ENCODE data around the gene SH2D1B. TPM values are rescaled to one million over a fixed set of nuclear protein-coding genes. Genes with fewer than 3 reads are reported as not detected.

Gene SH2D1B
- total RNA-seq, 4 donors from 2014 or later: 0.37 to 1.4 (median 0.81) TPM

- no peak overlapping the region for H3K4me3 ChIP-seq
- H3K4me1 ChIP-seq: no peaks in the 10 kb centered on the region
- intact Hi-C loops (cut with DNase I; ENCODE audit: low total_unique reads) (loop anchor here (5.0 kb wide), 1 partner anchor 341 kb away; no protein-coding TSS in a partner anchor), in situ Hi-C loops (cut with MboI; ENCODE audit: low pct_ligation_motif_present in 1 of 4, low pct_unique_long_range_greater_than_20kb in 1 of 4, low sequenced_read_pairs in 3 of 4) (loop anchor here in 2 of 4 donors (10.0 to 25.0 kb wide), 2 partner anchors 343 to 611 kb away; no protein-coding TSS in a partner anchor)
- H3K36me3 ChIP-seq: no peaks in the 10 kb centered on the region
- TF ChIP-seq EP300 (IDR thresholded peaks at IDR 0.05; ENCODE audit: low read depth): no peak
- no peak for TF ChIP-seq CTCF (IDR thresholded peaks at IDR 0.05)
- no peak for TF ChIP-seq POLR2AphosphoS5 (IDR thresholded peaks at IDR 0.05)
- TF ChIP-seq POLR2A (IDR thresholded peaks at IDR 0.05): no peak
- peaks cover 8% of the 10 kb centered on the region for H3K27me3 ChIP-seq
- WGBS, 2 donors (ENCODE audit: low coverage in 1 of 2): 76 to 100% methylated on average over 1 to 3 of the region's 3 CpGs
- H3K9me3 ChIP-seq: no peaks in the 10 kb centered on the region
- H3K27ac ChIP-seq: no peak overlapping the region
- DNase-seq: no peak
These were observed 13.9 kb downstream of the SH2D1B start for GRCh38 chr1:162397943-162398560.

- TF ChIP-seq EP300 (IDR thresholded peaks at IDR 0.05; ENCODE audit: low read depth) (no peak), POLR2AphosphoS5 (IDR thresholded peaks at IDR 0.05) (no peak), CTCF (IDR thresholded peaks at IDR 0.05) (no peak), POLR2A (IDR thresholded peaks at IDR 0.05) (no peak)
- H3K4me1 ChIP-seq: no peaks in the 10 kb centered on the region
- 81 to 88% methylated on average over 2 to 3 of the region's 3 CpGs for WGBS, 2 donors (ENCODE audit: low coverage in 1 of 2)
- no peak overlapping the region for H3K27ac ChIP-seq
- H3K9me3 ChIP-seq: no peaks in the 10 kb centered on the region
- in situ Hi-C loops (cut with MboI; ENCODE audit: low pct_ligation_motif_present in 1 of 4, low pct_unique_long_range_greater_than_20kb in 1 of 4, low sequenced_read_pairs in 3 of 4): loop anchor here in 2 of 4 donors (10.0 to 25.0 kb wide), 2 partner anchors 342 to 610 kb away; no protein-coding TSS in a partner anchor
- H3K4me3 ChIP-seq: no peak overlapping the region
- H3K36me3 ChIP-seq: no peaks in the 10 kb centered on the region
- peaks cover 8% of the 10 kb centered on the region for H3K27me3 ChIP-seq
- no peak for DNase-seq
- intact Hi-C loops (cut with DNase I; ENCODE audit: low total_unique reads): loop anchor here (5.0 kb wide), 1 partner anchor 340 kb away; no protein-coding TSS in a partner anchor
These were observed 14.9 kb downstream of the SH2D1B start for GRCh38 chr1:162397039-162397448.

GRCh38 chr1:162396201-162396906 lies 15.6 kb downstream of the SH2D1B start:
- no peaks in the 10 kb centered on the region for H3K36me3 ChIP-seq
- no peak for TF ChIP-seq POLR2AphosphoS5 (IDR thresholded peaks at IDR 0.05)
- TF ChIP-seq EP300 (IDR thresholded peaks at IDR 0.05; ENCODE audit: low read depth): no peak
- no peak for TF ChIP-seq CTCF (IDR thresholded peaks at IDR 0.05)
- no peak for TF ChIP-seq POLR2A (IDR thresholded peaks at IDR 0.05)
- 63 to 83% methylated on average over 2 to 3 of the region's 3 CpGs for WGBS, 2 donors (ENCODE audit: low coverage in 1 of 2)
- H3K4me3 ChIP-seq: no peak overlapping the region
- H3K27ac ChIP-seq: no peak overlapping the region
- H3K4me1 ChIP-seq: peaks cover 0 to 6% (median 0%) of the 10 kb centered on the region in 4 donors
- in situ Hi-C loops (cut with MboI; ENCODE audit: low pct_ligation_motif_present in 1 of 4, low pct_unique_long_range_greater_than_20kb in 1 of 4, low sequenced_read_pairs in 3 of 4) (loop anchor here in 2 of 4 donors (10.0 to 25.0 kb wide), 2 partner anchors 342 to 609 kb away; no protein-coding TSS in a partner anchor), intact Hi-C loops (cut with DNase I; ENCODE audit: low total_unique reads) (loop anchor here (5.0 kb wide), 1 partner anchor 339 kb away; no protein-coding TSS in a partner anchor)
- H3K9me3 ChIP-seq: no peaks in the 10 kb centered on the region
- peaks cover 8% of the 10 kb centered on the region for H3K27me3 ChIP-seq
- no peak for DNase-seq
